Liver (tissue), 9 donors: ENCODE data around the gene ZMAT5. TPM values are rescaled to one million over a fixed set of nuclear protein-coding genes. Genes with fewer than 3 reads are reported as not detected.

ENCODE experiments used
- DNase-seq: peaks from one replicate; pipeline ENCODE4 v3.0.0-alpha.2; 2017; ENCODE audit warnings: low spot score
- H3K27ac ChIP-seq, 2 donors: one replicate each; pipeline ENCODE4 v1.7.0; 2013; ENCODE audit warnings: inconsistent platforms in 2 of 2, low read length in 2 of 2, control low read depth in 1 of 2, low read depth in 1 of 2, mild to moderate bottlenecking in 1 of 2
- H3K27me3 ChIP-seq, 4 donors: one replicate each; pipeline versions ENCODE4 v1.6.1 to v1.7.0; 2013; ENCODE audit warnings: low read length in 3 of 4, inconsistent platforms in 1 of 4, mild to moderate bottlenecking in 1 of 4, moderate library complexity in 1 of 4; ENCODE audit not compliant: control insufficient read depth in 4 of 4, insufficient read depth in 4 of 4
- H3K36me3 ChIP-seq, 4 donors: one replicate each; pipeline versions ENCODE4 v1.6.1 to v1.7.0; 2013; ENCODE audit warnings: low read length in 3 of 4, mild to moderate bottlenecking in 3 of 4, low read depth in 1 of 4, moderate library complexity in 1 of 4; ENCODE audit not compliant: control insufficient read depth in 4 of 4, insufficient read depth in 3 of 4
- H3K4me1 ChIP-seq, 4 donors: one replicate each; pipeline versions ENCODE4 v1.6.1 to v1.7.0; 2013; ENCODE audit warnings: low read length in 3 of 4, mild to moderate bottlenecking in 3 of 4, moderate library complexity in 1 of 4; ENCODE audit not compliant: control insufficient read depth in 4 of 4, insufficient read depth in 4 of 4
- H3K4me3 ChIP-seq, 3 donors: one replicate each; pipeline versions ENCODE4 v1.6.1 to v1.7.0; 2013; ENCODE audit warnings: low read length in 3 of 3, control low read depth in 1 of 3, low read depth in 1 of 3, mild to moderate bottlenecking in 1 of 3
- H3K9ac ChIP-seq, 2 donors: one replicate each; pipeline ENCODE4 v1.7.0; 2013; ENCODE audit warnings: low read length in 2 of 2, mild to moderate bottlenecking in 2 of 2, moderate library complexity in 2 of 2, control low read depth in 1 of 2, low read depth in 1 of 2
- H3K9me3 ChIP-seq, 4 donors: one replicate each; pipeline versions ENCODE4 v1.6.1 to v1.7.0; 2013; ENCODE audit warnings: low read length in 3 of 4; ENCODE audit not compliant: control insufficient read depth in 4 of 4
- EGR1 ChIP-seq, 2 donors: IDR thresholded peaks; 2 replicates each; pipeline ENCODE4 v1.6.1; 2016 to 2018; ENCODE audit warnings: antibody characterized with exemption in 2 of 2, low read depth in 2 of 2
- FOXA1 ChIP-seq: IDR thresholded peaks from 2 replicates; pipeline ENCODE4 v1.6.1; 2016; ENCODE audit warnings: antibody characterized with exemption
- FOXA2 ChIP-seq: IDR thresholded peaks from 2 replicates; pipeline ENCODE4 v1.6.1; 2016; ENCODE audit warnings: antibody characterized with exemption
- GABPA ChIP-seq, 2 donors: IDR thresholded peaks in 1 of 2; conservative IDR thresholded peaks in 1 of 2; 2 replicates each; pipeline ENCODE4 v1.6.1; 2016; ENCODE audit warnings: antibody characterized with exemption in 2 of 2, mild to moderate bottlenecking in 1 of 2, moderate library complexity in 1 of 2
- HNF4A ChIP-seq, 2 donors: conservative IDR thresholded peaks; 2 replicates each; pipeline ENCODE4 v1.6.1; 2016; ENCODE audit warnings: antibody characterized with exemption in 2 of 2, mild to moderate bottlenecking in 2 of 2
- HNF4G ChIP-seq: IDR thresholded peaks from 2 replicates; pipeline ENCODE4 v1.6.1; 2016; ENCODE audit warnings: antibody characterized with exemption
- JUND ChIP-seq, 2 donors: IDR thresholded peaks; 2 replicates each; pipeline ENCODE4 v1.6.1; 2016; ENCODE audit warnings: antibody characterized with exemption in 2 of 2
- NR2F2 ChIP-seq: IDR thresholded peaks from 2 replicates; pipeline ENCODE4 v1.6.1; 2016; ENCODE audit warnings: antibody characterized with exemption
- RAD21 ChIP-seq, 2 donors: IDR thresholded peaks; 2 replicates each; pipeline ENCODE4 v1.6.1; 2016; ENCODE audit warnings: antibody characterized with exemption in 2 of 2, mild to moderate bottlenecking in 2 of 2
- RXRA ChIP-seq, 2 donors: IDR thresholded peaks; 2 replicates each; pipeline ENCODE4 v1.6.1; 2017 to 2018; ENCODE audit warnings: antibody characterized with exemption in 2 of 2, mild to moderate bottlenecking in 1 of 2
- SP1 ChIP-seq: IDR thresholded peaks from 2 replicates; pipeline ENCODE4 v1.6.1; 2018; ENCODE audit warnings: antibody characterized with exemption, mild to moderate bottlenecking
- TAF1 ChIP-seq: conservative IDR thresholded peaks from 2 replicates; pipeline ENCODE4 v1.6.1; 2016; ENCODE audit warnings: antibody characterized with exemption, mild to moderate bottlenecking
- YY1 ChIP-seq: IDR thresholded peaks from 2 replicates; pipeline ENCODE4 v1.6.1; 2016; ENCODE audit warnings: antibody characterized with exemption, mild to moderate bottlenecking
- WGBS: extraction: QIAGEN DNeasy Blood & Tissue Kit; methylation state at CpG from one replicate; pipeline ENCODE4 v1.1.7; 2013; 5-methylcytosine and 5-hydroxymethylcytosine counted together
- polyA plus RNA-seq, 2 donors: library from polyadenylated mRNA; stranded (reverse) in 1 of 2; unstranded in 1 of 2; fragments of 200-250 nt in 1 of 2; fragments of >200 nt in 1 of 2; fragmentation: Nextera tagmentation in 1 of 2; extraction: Ambion mirVana in 1 of 2; gene quantifications; one replicate each; pipeline versions ENCODE4 v1.2.1 to v1.2.3, GENCODE V29; 2013 to 2015
- total RNA-seq, 2 donors: library from RNA; depleted of rRNA; stranded (reverse); fragments of >200 nt; gene quantifications; one replicate each; pipeline ENCODE4 v1.2.3, GENCODE V29; 2014
- TF ChIP-seq, protein P1 (sequence below): fragments of 150-350 bp; IDR thresholded peaks from 2 replicates; pipeline ENCODE4 v1.5.1; 2017; ENCODE audit warnings: improper control_type of control experiment, low read depth, low read length; ENCODE audit not compliant: missing input control
- TF ChIP-seq, protein P2 (sequence below): IDR thresholded peaks from 2 replicates; pipeline ENCODE4 v1.6.1; 2016; ENCODE audit warnings: antibody characterized with exemption, mild to moderate bottlenecking
- TF ChIP-seq, protein P3 (sequence below): IDR thresholded peaks from 2 replicates; pipeline ENCODE4 v1.6.1; 2016; ENCODE audit warnings: antibody characterized with exemption
- TF ChIP-seq, protein P4 (sequence below): IDR thresholded peaks from 2 replicates; pipeline ENCODE4 v1.6.1; 2016; ENCODE audit warnings: antibody characterized with exemption
- TF ChIP-seq, protein P5 (sequence below): IDR thresholded peaks from 2 replicates; pipeline ENCODE4 v1.6.1; 2016; ENCODE audit warnings: antibody characterized with exemption
- donor health status: healthy.
- donor health status: healthy.
- donor health status: healthy.
- donor health status: healthy.
- donor health status: healthy.

ZMAT5 gene
- total and polyA plus RNA-seq, 4 donors, result 9.2 to 18.8 (median 13.5) TPM

DNA sequence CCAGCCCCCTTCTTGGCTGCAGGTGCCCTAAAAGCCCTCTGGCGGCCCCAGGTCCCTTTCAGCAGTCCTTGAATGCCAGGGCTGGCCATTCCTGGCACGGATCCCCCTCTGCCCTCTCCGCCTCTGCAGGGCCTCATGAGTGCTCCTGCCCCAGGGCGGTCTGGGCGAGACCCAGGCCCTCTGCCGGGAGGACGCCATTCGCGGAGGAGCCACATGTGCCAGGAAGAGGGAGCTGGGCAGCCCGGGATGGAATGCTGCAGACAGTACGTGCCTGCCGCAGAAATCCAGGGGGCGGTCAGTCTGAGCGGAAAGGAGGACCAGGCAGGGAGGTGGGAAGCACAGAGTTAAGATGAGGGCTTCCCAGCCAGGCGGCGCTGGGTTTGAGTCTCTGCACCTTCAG, 44.2 kb downstream of the ZMAT5 start:
- DNase-seq, result no peak
- Histone ChIP-seq H3K4me3 (no peak overlapping the region), H3K9ac (no peak overlapping the region), H3K27me3 (peaks cover 0 to 4% (median 2%) of the 10 kb centered on the region in 4 donors), H3K36me3 (no peaks in the 10 kb centered on the region), H3K27ac (no peak overlapping the region), H3K9me3 (no peaks in the 10 kb centered on the region), H3K4me1 (peaks cover 0 to 8% (median 2%) of the 10 kb centered on the region in 4 donors)
- TF ChIP-seq SP1, result no peak
- TF ChIP-seq, protein P1, sequence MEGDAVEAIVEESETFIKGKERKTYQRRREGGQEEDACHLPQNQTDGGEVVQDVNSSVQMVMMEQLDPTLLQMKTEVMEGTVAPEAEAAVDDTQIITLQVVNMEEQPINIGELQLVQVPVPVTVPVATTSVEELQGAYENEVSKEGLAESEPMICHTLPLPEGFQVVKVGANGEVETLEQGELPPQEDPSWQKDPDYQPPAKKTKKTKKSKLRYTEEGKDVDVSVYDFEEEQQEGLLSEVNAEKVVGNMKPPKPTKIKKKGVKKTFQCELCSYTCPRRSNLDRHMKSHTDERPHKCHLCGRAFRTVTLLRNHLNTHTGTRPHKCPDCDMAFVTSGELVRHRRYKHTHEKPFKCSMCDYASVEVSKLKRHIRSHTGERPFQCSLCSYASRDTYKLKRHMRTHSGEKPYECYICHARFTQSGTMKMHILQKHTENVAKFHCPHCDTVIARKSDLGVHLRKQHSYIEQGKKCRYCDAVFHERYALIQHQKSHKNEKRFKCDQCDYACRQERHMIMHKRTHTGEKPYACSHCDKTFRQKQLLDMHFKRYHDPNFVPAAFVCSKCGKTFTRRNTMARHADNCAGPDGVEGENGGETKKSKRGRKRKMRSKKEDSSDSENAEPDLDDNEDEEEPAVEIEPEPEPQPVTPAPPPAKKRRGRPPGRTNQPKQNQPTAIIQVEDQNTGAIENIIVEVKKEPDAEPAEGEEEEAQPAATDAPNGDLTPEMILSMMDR, result no peak
- no peak for TF ChIP-seq NR2F2
- TF ChIP-seq, protein P2, sequence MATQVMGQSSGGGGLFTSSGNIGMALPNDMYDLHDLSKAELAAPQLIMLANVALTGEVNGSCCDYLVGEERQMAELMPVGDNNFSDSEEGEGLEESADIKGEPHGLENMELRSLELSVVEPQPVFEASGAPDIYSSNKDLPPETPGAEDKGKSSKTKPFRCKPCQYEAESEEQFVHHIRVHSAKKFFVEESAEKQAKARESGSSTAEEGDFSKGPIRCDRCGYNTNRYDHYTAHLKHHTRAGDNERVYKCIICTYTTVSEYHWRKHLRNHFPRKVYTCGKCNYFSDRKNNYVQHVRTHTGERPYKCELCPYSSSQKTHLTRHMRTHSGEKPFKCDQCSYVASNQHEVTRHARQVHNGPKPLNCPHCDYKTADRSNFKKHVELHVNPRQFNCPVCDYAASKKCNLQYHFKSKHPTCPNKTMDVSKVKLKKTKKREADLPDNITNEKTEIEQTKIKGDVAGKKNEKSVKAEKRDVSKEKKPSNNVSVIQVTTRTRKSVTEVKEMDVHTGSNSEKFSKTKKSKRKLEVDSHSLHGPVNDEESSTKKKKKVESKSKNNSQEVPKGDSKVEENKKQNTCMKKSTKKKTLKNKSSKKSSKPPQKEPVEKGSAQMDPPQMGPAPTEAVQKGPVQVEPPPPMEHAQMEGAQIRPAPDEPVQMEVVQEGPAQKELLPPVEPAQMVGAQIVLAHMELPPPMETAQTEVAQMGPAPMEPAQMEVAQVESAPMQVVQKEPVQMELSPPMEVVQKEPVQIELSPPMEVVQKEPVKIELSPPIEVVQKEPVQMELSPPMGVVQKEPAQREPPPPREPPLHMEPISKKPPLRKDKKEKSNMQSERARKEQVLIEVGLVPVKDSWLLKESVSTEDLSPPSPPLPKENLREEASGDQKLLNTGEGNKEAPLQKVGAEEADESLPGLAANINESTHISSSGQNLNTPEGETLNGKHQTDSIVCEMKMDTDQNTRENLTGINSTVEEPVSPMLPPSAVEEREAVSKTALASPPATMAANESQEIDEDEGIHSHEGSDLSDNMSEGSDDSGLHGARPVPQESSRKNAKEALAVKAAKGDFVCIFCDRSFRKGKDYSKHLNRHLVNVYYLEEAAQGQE, result no peak
- TF ChIP-seq, protein P3, sequence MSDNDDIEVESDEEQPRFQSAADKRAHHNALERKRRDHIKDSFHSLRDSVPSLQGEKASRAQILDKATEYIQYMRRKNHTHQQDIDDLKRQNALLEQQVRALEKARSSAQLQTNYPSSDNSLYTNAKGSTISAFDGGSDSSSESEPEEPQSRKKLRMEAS, result no peak
- no peak for TF ChIP-seq JUND (IDR thresholded peaks at IDR 0.05)
- TF ChIP-seq GABPA (IDR thresholded peaks at IDR 0.05 in 1 of 2, conservative IDR thresholded peaks at IDR 0.05 in 1 of 2), result no peak
- TF ChIP-seq YY1, result no peak
- no peak for TF ChIP-seq TAF1
- TF ChIP-seq, protein P4, sequence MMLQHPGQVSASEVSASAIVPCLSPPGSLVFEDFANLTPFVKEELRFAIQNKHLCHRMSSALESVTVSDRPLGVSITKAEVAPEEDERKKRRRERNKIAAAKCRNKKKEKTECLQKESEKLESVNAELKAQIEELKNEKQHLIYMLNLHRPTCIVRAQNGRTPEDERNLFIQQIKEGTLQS, result no peak
- no peak for TF ChIP-seq HNF4G
- TF ChIP-seq, protein P5, sequence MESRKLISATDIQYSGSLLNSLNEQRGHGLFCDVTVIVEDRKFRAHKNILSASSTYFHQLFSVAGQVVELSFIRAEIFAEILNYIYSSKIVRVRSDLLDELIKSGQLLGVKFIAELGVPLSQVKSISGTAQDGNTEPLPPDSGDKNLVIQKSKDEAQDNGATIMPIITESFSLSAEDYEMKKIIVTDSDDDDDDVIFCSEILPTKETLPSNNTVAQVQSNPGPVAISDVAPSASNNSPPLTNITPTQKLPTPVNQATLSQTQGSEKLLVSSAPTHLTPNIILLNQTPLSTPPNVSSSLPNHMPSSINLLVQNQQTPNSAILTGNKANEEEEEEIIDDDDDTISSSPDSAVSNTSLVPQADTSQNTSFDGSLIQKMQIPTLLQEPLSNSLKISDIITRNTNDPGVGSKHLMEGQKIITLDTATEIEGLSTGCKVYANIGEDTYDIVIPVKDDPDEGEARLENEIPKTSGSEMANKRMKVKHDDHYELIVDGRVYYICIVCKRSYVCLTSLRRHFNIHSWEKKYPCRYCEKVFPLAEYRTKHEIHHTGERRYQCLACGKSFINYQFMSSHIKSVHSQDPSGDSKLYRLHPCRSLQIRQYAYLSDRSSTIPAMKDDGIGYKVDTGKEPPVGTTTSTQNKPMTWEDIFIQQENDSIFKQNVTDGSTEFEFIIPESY, result no peak
- TF ChIP-seq FOXA2, result no peak
- TF ChIP-seq FOXA1, result no peak
- TF ChIP-seq RAD21 (IDR thresholded peaks at IDR 0.05), result no peak
- TF ChIP-seq RXRA (IDR thresholded peaks at IDR 0.05), result no peak
- no peak for TF ChIP-seq HNF4A (conservative IDR thresholded peaks at IDR 0.05)
- 90% methylated on average over 16 of the region's 16 CpGs for WGBS

DNA sequence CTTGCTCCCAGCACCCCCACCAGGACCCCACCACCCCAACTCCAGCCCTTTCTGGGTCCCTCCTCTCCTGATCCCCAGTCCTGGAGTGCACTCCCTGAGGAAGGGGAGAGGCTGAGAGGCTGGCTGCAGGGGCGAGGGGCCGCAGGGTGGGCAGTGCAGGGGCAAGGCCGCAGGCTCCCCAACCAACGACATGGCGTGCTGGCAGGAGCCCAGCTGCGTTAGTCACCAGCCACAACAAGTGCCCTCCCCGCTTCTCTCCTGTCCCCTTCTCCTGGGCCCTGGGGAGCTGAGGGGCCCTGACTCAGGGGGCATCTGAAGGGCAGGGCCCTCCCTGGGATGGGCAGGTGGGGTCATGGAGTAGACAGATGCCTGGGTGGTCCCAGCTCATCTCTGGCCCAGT, 44.7 kb downstream of the ZMAT5 start:
- H3K27me3 ChIP-seq, result peaks cover 0 to 4% (median 2%) of the 10 kb centered on the region in 4 donors
- DNase-seq, result no peak
- H3K9ac ChIP-seq, result no peak overlapping the region
- H3K36me3 ChIP-seq, result no peaks in the 10 kb centered on the region
- no peak overlapping the region for H3K27ac ChIP-seq
- TF ChIP-seq HNF4G (no peak), EGR1 (IDR thresholded peaks at IDR 0.05; ENCODE audit: low read depth in 2 of 2) (no peak), FOXA1 (no peak), RXRA (IDR thresholded peaks at IDR 0.05) (no peak), GABPA (IDR thresholded peaks at IDR 0.05 in 1 of 2, conservative IDR thresholded peaks at IDR 0.05 in 1 of 2) (no peak), FOXA2 (no peak)
- TF ChIP-seq, protein P4, result no peak
- no peak overlapping the region for H3K4me3 ChIP-seq
- peaks cover 0 to 8% (median 2%) of the 10 kb centered on the region in 4 donors for H3K4me1 ChIP-seq
- 85% methylated on average over 7 of the region's 7 CpGs for WGBS
- H3K9me3 ChIP-seq, result no peaks in the 10 kb centered on the region
